Fibroblast of skin of left quadriceps (primary cell): ENCODE results near the gene PIGW.

Source experiments
- DNase-seq, 2 experiments: peaks; one replicate each; pipeline ENCODE4 v3.0.0-alpha.2; 2013; ENCODE audit warnings: low read depth in 2 of 2

PIGW gene

DNA sequence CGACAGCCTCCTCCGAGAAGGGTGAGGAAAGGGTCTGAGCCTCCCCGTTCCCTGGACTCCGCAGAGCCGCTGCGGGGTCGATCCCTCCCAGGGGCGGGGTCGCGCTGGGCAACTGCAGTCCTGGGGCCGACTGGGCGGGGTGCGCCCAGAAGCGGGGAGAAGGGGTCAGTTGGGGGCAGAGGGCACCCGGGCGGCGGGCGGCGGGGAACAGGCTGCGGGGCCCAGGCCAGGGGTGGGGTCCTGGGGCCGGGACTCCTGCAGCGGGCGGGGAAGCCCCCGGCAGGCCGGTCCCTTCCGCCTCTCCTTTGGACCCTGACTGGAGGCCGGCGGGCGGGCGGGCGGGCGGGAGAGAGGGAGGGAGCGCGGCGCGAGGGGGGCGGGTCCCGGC is 10.3 kb downstream of the PIGW start:
- no peak for DNase-seq

DNA sequence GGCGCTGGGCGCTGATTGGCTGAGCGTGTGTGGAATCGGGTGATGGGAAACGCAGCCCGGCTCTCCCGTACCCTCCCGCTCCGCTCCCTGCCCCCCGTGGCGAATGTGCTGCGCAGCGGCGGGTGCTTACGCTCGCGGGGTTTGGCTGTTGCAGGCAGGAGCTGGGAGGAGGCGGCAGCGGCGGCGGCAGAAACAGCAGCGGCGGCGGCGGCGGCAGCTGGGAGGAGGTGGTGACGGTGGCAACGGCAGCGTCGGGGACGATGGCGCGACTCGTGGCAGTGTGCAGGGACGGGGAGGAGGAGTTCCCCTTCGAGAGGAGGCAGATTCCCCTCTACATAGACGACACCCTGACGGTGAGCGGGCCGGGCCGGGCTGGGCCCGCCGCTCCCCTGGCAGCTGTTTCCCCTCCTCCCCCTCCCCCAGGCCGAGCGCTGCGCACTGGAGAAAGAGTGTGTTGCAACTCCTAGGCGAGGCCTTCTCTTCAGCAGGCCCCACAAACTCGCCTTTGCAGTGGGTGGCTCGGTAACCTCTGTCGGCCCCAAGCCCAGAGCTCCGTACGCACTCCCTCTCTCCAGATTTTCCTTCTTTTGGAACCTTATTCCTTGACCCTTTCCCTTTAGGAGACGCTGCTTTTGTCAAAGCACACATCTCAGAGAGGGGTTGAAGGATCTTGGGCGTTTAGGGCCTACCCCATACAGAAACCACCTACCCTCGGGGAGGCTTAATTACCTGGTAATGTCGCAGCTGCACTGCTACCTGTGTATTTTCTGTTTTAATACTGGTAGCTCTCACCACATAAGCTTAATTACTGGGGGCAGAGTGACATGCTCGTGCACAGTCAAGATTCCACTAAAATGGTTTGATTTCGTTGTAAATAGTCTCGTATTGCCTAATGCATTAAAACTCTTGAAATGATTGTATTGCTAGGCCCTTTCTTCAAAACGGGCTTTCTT is 11.0 kb downstream of the PIGW start:
- peak; percentile 96 to 97 for DNase-seq

DNA sequence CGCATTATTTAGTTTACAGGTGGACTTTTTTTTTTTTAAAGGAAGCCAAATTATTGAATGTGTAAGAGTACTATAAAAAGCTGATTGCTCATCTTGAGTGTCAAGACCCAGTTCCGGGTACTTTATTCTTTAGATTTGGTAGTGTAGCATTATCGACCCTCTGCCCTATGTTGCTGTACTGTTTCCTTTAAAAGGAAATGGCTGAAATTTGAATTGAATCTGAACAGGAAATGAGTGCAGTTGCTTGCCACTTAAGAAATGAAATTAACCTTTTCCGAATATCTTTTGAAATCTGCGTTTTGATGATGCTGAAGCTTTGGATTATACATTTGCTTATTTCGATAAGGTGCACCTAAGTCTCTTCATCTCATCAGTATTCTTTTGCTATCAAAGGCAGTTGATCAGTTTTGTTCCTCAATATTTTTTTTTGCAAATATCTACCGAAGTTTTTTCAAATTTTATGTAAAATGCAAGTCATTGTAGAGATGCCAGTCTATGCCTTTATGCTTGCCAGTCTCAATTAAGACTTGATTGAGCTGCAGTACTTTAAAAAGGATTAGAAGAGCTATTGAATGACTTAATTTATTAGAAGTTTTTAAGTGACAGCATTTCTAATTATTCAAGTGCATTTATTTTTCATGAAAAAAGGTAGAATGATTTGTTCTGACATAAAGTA is 11.8 kb downstream of the PIGW start:
- no peak for DNase-seq

DNA sequence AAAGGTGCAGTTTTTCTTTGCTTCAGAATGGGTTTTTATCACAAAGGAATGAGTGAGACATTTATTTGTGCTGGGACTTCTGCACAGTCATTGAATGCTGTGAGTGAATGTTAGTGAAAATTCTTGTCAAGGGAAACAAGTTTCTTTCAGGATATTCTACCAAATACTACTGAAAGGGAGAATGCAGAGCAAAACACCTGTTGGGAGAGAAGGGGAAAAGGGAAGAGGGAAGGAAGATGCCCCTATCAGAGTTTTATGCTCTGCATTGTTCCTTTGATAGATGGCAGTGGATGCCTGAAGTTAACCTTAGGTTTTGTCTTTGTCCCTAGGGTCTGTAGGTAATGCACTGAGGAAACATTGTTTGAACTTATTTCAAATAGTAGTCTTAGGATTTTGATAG is 13.0 kb downstream of the PIGW start:
- DNase-seq: no peak

DNA sequence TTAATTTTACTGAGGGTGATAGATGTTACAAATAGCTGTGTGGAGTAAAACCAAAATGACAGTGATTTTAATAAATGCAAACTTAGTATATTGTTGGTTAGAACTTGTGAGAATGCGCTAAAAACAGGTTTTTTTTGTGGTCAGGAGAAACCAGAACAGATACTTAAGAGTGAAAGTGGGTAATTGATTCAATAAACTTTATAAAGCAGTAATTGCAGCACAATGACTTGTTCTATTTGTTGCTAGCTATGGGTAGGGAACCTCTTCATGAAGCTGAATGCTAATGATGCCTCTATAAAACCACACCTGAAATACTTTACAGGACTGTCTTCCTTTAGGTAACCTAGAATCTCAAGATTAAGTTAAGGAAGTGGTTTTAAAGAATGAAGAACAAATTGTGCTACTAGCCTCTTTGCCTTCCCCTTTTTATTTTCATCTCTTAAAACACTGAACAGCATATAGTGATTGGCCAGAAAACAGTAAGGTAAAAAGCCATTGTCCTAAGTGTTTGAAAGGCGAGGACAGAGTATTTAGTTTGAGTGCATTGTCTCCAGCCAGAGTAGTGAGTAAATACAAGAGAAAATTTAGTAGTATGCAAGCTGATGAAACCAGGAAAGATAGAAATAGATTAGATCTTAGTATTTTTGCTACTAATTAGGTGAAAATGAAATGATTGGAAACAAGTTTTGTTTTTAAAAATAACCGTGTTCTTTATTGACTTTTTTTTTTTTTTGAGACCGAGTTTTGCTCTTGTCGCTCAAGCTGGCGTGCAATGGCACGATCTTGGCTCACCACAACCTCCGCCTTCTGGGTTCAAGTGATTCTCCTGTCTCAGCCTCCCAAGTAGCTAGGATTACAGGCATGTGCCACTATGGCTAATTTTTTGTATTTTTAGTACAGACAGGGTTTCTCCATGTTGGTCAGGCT is 16.0 kb downstream of the PIGW start:
- no peak for DNase-seq

DNA sequence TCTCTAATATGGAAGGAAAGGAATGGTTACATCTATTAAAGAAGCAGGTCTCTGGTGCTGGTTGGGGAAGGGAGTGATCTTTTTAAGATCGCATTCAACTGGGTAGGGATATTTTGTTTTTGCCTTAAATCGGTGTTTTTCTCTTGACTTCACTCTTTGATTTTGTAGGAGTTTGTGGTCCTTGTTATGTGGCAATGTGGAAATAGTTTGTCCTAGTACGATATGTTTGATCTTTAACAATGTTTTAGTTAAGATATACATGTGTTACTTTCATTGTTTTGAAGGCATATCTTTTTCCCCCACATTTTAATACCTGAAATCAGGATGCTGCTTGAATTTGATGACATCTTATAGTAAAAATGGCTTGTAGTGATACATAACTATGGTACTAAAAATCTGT is 18.7 kb downstream of the PIGW start:
- DNase-seq: no peak

DNA sequence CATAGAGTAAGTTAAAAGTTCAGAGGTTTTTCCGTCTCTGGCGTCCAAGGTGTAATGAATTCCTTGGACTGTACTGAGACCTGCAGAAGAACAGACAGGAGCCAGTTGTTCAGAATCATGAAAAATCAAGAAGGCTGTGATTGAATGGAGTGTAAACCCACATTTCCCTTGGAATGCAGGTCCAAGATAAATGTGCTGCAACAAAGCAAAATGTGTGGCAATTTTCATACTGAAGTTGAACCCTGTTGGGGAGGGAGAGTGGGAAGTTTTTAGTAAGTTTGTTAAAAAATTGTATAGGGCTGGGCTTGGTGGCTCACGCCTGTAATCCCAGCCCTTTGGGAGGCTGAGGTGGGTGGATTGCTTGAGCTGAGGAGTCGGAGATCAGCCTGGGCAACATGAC is 31.3 kb downstream of the PIGW start:
- DNase-seq: no peak

DNA sequence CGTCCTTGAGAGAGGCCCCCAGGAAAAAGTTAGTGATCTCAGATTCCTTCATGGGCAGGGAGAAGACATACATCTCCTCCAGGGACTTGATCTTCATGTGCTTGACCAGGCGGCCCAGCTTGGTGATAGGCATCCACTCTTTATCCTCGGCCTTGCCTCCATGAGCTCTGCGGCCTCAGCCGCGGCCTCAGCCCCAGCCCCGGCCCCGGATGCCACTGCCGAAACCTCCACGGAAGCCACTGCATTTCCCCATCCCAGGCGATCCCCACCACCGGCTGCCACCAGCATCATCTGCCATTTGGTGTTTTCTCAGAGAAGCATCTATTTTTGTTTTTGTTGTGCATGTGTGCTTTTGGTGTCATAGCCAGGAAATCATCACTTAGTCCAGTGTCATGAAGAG is 40.2 kb downstream of the PIGW start:
- no peak for DNase-seq

DNA sequence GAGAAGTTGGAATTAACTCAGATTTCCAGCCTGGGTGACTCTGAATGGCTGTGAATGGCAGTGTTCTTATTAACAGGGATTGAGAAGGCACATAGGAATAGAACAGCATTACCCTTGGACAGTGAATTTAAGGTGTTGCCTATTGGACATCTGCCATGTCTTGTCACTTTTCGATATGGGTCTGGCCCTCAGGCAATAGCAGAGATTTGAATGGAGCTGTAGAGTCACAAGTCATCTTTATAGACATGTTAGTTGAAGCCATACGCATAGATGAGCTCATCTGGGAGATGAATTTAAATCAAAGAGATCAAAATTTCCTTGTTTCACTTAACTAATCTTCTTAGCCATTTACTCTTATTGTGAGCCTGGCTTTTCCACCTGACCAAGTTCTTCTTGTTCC is 42.0 kb downstream of the PIGW start:
- no peak for DNase-seq

DNA sequence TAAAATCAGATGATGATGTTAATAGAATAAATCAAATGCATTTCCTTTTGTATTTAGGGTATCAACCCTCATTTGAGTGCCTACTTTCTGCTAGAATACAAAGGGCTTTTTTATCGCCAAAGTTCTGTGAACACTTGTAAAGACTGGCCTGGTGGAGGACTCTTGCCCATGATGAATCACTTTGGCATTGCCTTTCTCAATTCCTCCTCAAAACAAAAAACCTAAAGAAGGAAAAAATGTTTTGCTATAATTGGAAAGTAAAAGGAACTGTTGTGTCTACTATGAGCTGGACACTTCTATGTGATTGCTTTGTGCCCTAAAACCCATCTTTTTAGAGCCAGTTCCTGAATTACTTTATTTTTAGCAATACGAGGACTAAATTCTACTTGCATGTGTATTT is 43.9 kb downstream of the PIGW start:
- DNase-seq: no peak

DNA sequence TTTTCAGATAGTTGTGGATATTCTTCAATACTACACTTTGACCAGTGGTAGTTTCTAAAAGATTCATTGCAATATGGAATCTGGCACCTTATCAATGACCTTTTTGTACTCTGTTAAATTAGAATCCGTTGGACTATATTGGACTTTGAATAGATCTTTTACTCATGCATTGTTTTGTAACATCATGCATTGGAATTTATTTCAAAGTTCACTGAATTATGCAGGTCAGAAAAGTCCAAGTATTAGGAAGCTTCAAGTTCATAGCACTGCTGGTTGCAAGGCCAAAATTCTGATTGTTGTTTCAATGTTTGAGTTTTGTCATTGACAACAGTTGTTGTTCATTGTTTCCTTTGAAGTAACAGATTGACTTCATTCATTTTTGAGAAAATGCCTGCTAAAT is 49.0 kb downstream of the PIGW start:
- DNase-seq: no peak

DNA sequence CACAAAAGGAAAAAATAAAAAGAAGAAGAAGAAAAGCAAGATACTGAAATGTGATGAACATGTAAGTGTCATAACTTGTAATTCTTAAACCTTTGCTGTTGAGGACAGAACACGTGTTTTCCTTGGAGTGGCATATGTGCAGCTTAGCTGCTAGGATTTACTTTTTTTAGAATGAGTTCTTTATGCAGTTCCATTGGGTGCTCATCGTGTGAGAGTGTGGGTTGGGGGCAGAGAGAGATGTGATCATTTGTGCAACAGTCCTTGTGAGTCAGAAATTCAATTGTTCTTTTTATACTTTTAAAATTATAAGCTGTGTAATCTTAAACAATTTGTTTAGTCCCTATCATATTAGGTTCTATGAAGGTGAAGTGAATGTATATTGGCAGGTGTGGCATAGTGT is 51.4 kb downstream of the PIGW start:
- no peak for DNase-seq
